SW480 (cell line): Measurements from ENCODE around the gene ABCG4.
"Not testable (repeated sequence)": the region's sequence is repeated elsewhere in the genome, so short reads cannot be mapped to it uniquely, and the experiment has no call there.

Experiments
- DNase-seq: peaks from one replicate; pipeline ENCODE4 v3.0.0-alpha.2; 2016; ENCODE audit warnings: low spot score

Gene ABCG4

DNA sequence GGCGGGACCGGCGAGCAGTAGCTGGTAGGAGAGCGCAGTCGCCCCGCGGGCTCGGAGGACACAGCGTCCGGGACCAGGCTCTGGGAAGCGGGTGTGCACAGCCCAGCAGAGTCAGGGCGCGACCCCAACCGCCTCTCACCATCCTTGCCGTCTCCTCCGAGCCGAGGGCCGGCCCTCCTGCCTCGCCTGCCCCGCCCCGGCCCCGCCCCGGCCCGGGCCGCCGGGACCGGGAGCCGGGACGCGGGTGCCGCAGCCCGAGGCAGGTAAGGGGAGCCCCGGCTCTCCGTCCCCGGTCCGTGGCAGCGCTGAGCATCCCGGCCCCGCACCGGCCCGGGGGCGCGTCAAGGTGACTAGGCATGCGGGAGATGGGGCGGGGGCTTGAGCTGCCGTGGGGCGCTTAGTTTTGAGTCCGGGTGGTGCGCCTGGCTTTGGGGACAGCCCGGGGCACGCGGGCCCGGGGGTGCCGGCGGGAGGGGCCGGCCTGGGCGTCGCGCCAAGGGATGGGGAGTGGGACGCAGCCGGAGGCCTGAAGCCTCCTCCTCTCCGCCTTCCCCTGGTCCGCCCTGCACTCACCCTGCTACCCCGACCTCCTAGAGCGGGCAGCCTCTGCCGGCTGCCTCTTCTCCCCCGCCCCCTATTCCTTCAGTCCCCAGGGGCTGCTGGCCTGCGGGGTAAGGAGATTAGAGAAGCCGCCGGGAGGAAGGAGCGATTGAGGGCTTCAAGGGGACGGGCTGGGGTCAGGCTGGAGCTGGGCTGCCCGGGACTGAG lies at the start of gene ABCG4:
TSS of gene ABCG4 (plus strand) at position 35 of the 768 bp plus-strand sequence. CDS start 914 bp downstream, outside the sequence.
- no peak for DNase-seq

DNA sequence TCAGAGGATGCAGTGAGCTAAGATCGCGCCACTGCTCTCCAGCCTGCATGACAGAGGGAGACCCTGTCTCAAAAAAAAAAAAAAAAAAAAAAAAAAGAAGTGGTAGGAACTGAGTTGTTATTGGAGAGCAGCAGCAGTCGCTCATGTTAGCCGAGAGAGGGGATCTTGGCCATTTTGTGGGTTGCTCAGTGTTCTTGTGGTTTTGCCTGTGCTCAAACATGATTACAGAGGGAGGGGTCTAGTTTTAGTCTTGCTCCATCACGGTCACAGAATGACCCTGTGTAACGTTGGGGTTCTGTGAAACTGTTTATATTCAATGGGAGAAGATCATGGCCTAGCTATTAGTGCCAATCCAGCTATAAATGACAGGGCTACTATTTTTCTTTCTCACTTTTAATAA lies 49.1 kb upstream of the ABCG4 start:
- no peak for DNase-seq

DNA sequence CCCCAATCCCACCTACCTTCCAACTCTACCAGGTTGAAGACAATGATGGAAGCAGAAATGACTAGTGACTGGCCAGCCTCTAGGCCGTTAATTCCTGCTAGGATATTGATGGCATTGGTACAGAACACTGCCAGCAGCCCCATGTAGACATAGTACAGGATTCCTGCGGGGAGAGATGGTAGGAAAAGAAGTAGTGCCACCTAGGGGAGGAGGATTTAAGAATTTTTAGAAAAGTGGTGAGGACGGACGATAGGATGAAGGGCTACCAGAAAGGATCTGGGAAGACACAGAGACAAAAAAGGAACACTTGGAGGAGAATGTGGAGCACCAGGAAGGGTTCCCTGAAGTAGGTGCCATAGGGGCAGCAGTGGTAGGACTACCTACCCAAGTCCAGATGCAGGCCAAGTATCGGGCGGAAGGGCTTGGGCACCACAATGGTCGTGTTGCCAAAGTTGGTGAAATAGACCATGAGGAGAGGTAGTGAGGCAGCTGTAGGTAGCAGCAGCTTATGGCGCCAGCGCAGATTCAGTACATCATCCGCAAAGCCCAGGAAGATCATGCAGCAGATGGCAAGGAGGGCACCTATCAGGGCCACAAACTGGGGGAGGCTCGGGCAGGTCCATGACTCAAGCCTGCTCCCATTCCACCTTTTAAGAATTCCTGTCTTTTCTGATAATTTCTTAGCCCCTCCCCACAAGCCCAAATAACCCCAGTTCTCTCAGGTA lies 48.4 kb upstream of the ABCG4 start:
- DNase-seq = peak; percentile 80

DNA sequence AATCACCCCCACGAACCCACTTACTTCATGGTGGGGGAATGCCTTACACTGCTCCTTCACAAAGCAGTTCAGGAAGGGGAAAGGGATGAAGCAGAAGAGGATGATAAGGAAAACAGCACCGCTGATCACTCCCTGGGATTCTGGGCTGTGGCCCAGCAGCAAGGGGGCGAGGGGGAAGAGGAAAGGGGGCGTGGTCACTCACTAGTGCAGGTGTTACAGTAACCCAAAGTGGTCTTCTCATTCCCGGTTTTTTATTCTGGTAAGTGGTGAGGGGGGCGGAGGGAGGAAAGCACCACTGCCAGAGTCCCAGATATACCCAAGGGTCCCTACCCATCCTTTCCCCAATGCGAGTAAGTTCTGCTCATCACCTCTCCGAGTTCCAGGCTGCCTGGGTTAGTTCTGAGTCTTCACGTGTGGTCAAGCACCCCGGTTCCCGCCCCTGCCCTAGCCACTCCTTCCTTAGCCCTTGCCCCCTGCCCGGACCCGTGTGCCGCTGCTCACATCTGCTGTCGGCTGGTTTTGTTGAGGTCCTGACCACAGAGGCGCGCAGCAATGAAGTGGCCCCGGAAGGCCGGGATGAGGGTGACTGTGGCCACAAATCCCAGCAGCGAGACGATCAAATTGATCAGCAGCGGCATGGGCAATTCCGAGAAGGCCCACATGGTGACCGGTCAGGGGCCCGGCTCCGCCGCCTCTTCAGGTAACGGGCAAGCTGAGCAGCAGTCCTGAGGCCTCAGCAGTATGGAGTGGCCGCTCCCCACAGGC lies 47.7 kb upstream of the ABCG4 start:
- DNase-seq = no peak

DNA sequence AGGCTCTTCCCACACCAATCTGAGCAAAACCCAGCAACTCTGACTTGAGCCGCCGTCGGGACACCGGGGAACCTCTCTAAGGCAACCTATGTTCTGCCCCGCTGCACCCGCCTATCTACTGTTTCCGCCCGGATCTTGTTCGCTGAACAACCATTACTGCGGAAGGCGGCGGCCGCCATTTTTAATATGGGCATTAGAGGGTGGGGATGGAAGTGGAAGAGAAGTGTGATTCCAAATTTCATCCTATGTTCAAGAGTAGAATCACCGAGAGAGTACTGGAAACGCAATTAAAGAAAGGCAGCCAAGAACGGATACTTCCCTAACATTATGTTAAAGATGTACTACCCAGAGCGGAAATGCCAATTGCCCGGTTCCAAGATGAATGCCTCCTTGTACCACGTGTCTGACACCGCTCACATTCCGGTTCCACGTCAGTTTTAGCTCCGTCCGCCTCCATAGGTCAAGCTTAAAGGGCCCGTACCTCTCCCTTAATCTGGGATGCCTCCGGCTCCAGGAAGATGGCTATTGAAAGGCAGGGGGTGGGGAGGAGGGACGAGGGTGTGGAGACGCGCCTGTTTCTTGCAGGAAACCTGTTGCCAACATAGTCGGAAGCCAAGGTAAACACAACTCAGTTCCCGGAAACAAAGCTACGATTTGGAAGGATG lies 47.0 kb upstream of the ABCG4 start, which contains the start of gene DPAGT1:
TSS of gene DPAGT1 (minus strand) at position 95 of the 665 bp plus-strand sequence. CDS start 198 bp downstream, outside the sequence.
- peak; percentile 99 for DNase-seq

DNA sequence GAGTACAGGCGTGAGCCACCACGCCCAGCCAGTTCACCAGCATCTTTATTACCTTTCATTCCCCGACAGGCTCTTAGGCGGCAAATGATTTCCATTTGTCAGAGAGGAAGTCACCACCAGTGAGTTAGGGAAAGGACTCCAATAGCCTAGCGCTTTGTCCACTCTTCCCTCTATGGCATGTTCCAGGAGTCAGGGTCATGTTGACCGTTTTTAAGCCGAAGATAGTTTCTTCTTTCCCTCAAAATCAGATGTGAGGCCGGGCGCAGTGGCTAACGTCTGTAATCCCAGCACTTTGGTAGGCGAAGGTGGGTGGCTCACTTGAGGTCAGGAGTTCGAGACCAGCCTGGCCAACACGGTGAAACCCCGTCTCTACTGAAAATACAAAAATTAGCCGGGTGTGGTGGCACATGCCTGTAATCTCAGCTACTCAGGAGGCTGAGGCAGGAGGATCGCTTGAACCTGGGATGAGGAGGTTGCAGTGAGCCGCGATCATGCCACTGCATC lies 45.6 kb upstream of the ABCG4 start:
- not testable (repeated sequence) for DNase-seq

DNA sequence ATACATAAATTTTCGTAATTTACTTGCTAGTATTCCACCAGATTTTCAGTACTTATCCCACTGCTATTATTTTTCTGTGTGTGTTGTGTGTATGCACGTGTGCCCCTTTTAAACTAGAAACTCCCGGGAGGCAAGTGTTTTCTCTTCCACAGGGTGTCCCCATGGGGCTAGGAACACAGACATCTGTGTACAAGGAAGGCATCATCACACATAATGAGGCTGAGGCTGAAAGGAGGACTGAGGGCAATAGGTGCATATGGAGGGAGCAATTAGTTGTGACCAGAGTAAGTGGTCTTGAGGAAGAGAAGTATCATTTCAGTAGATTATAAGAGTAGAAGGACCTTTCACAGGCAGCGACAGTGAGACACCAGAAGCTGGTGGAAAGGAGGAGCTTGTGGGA lies 45.1 kb upstream of the ABCG4 start:
- DNase-seq = no peak

DNA sequence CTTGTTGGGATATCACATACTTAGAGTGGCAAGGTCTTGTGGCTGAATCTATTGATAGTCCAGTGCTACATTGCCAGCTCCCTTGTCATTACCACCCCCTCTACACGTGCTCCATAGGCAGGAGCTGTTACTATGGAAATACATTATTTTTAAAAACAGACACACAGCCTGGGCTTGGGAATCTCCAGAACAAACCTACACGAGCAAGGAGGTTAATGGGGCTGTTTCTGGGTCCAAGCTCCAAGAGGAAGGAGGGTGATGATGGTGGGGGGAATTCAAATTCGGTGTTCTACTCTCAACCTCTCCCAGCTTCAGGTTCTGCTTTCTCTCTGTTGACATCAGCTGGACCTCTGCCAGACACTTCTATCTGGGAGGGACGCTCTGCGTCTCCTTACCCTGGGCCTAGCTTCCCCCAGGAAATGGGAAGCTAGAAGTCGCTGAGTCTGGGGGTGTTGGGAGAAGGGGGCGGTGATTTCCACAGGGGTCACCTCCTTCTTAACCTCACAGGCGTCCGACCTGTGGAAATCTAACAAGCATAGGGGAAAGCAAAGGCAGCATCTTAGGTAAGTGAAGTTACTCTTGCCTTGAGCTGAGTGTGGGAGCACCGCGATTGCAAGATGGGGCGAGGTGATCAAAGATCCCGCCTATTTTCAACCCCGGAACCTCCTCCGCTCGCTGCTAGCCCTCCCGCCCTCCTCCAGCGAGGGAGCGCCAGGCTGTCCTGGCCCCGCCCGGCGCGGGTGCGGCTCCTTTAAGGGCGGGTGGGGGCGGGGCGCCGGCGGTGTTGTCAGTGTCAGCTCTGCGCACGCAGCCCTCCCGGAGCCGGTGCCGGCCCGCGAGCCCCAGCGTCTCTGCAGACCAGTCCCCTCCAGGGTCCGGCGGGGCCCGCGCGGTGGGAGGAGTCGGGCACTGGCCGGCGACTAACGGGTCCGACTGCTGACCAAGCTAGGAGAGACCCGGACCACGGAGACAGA lies 42.0 kb upstream of the ABCG4 start, which contains the start of gene C2CD2L:
TSS of gene C2CD2L (plus strand) at position 781 of the 974 bp plus-strand sequence. CDS start 398 bp downstream, outside the sequence.
- peak; percentile 90 for DNase-seq

DNA sequence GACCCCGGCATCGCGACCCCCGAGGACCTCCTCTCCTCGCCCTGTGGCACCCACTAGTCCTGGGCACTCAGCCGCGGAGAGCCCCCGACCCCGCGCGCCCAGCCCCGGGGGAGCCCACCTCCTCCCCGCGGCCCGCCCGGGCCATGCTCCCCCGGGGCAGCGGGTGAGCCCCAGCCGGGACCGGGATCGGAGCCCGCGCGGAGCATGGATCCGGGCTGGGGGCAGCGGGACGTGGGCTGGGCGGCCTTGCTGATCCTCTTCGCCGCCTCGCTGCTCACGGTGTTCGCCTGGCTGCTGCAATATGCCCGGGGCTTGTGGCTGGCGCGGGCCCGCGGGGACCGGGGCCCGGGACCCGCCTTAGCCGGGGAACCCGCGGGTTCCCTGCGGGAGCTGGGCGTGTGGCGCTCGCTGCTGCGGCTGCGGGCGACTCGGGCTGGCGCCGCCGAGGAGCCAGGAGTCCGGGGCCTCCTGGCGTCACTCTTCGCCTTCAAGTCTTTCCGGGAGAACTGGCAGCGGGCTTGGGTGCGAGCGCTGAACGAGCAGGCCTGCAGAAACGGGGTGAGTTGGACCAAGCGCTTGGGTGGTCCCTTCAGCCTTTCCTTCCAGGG lies 41.2 kb upstream of the ABCG4 start:
- no peak for DNase-seq

DNA sequence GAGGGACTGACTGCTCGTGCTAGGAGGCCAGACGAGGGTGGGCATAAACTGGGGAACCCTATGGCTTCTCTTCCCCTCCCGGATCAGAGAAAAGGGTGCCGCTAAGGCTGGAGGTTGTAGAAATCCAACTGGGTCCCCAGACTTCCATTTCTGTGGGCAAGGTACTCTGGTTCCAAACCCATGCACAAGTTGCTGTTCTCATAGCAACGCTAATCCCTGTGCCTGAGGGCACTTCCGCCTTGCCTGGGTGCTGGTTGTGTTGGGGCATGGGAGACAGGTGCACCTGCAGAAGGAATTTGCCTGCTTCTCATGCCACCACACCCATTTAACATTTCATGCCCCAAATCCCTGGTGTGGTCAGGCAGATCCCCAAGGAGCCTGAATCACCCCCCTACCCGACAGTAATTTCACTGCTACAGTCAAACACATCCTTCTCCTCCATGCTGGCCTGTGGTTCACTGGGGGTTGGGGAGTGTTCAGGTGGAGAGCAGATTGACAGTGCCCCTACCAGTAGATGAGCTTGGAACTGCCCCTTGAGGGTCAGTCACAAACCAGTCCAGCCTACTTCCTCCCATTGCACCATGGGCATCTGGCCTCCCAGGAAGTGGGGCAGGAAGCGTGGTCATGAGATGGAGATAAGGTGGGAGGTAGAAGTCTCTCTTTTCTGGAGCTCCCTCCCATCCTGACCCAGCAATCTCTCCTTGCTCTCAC lies 40.6 kb upstream of the ABCG4 start:
- peak; percentile 84 for DNase-seq

DNA sequence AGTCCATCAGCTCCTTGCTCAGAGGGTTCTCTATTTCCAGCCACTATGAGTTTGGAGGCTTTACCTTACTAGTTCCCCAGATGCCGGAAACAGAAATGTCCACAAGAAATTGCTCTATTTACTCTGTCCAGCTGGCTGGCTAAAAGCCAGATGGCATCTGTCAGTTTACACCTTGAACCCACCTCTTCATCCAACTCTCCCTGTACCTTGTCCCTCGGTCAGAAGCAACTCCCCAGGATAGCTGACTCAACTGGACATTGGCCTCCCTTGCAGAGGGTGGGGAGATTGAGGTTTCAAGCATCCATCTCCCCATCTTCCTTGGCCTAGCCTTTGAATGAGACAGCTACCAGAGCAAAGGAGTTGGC lies 40.0 kb upstream of the ABCG4 start:
- DNase-seq = no peak

DNA sequence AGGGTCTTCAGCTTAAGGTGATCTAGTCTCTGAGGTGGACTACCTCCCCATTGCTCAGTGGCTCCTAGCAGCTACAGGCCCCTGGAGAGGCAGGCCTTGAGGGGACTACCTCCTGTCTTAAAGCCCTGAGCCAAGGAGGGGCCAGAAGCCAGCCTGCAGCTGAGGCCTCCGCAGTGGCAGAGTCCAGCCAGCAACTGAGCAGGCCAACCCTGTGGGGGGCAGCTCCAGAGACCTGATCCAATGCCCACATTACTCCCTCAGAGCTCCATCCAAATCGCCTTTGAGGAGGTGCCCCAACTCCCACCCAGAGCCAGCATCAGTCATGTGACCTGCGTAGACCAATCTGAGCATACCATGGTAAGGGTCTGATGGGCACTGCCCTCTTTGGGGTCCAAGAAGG lies 39.0 kb upstream of the ABCG4 start:
- no peak for DNase-seq

DNA sequence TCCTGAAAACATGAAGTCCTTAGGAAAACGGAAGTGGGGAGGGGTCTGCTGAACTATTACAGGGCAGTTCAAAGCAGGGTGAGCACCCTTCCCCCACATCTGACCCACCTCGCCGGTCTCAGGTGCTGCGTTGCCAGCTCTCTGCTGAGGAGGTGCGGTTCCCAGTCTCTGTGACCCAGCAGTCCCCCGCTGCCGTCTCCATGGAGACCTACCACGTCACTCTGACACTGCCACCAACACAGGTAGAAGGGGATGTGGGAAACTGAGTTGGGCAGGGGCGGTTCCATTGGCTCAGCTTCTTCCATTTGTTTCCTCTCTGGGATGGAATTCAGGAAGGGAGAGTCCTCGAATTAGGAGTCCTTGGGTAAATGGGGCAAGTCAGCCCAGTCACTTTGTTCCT lies 38.4 kb upstream of the ABCG4 start:
- no peak for DNase-seq

DNA sequence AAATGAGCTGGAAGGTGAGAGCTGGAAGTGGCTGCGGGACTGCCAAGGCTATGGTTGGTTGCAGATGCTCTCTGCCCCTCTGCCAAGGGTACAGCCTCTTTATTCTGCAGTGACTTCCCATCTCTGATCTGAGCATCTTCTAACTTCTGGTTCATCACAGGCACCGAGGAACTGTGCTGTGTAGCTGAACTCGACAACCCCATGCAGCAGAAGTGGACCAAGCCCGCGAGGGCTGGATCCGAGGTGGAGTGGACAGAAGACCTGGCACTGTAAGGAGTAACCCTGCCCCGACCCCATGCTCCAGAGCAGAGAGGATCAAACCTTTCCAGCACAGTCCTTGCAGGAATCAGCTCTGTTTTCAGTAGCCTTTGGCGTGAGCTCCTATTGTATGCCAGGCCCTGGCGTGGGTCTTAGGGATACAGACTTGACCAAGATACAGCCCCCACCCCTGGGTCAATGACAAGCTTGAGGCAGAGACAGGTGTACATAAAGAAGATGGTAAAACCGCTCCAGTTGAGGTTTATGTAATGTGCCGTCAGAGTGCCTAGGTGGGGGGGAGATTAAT lies 37.4 kb upstream of the ABCG4 start:
- DNase-seq = no peak

DNA sequence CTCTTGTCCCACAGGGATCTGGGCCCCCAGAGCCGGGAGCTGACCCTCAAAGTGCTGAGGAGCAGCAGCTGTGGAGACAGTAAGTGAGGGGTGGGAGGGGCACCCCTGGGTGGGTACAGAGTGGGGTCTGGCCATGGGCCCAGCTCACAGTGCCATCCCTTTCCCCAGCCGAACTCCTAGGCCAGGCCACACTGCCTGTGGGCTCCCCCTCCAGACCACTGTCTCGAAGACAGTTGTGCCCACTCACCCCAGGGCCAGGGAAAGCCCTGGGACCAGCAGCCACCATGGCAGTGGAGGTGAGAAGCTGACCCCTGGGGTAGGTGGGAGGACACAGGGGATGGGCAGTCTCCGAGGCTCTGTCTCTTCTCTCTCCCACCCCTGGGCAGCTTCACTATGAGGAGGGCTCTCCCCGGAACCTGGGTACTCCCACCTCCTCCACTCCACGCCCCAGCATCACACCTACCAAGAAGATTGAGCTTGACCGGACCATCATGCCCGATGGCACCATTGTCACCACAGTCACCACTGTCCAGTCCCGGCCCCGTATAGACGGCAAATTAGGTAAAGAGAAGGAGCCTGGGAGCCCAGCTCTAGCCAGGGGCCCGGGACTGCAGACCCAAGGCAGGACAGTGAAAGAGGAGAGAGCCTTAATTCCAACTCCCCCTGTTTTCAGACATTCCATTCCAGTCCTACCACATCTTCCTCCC lies 36.4 kb upstream of the ABCG4 start:
- no peak for DNase-seq

DNA sequence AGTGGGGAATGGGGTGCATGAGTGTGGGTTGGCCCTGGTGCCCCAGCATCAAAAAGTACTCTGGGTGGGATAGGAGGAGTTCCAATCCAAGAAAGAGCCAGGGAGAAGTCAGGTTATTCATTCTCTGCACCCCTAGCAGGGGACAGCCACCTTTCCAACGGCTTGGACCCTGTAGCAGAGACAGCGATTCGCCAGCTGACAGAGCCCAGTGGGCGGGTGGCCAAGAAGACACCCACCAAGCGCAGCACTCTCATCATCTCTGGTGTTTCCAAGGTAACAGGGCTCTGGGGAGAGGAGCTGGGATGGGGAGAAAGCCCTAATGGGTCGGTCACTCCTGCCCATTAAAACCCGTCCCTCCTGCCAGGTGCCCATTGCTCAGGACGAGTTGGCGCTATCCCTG lies 35.1 kb upstream of the ABCG4 start:
- no peak for DNase-seq

DNA sequence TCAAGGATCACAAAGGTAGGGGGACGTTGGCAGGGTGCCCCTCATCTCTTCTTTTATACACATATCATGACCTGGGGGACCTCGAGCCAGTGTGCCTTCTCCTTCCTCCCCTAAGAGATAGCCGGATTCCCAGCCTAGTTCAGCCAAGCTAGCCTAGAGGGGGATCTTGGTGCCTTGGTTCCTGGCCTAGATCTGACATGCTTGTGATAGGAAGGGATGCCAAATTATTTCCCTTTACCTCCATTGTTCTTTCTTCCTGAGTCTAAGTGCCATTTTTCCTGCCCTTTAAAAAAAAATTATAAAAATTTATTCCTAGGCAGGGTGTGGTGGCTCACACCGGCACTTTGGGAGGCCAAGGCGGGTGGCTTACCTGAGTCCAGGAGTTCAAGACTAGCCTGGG lies 34.5 kb upstream of the ABCG4 start:
- no peak for DNase-seq

DNA sequence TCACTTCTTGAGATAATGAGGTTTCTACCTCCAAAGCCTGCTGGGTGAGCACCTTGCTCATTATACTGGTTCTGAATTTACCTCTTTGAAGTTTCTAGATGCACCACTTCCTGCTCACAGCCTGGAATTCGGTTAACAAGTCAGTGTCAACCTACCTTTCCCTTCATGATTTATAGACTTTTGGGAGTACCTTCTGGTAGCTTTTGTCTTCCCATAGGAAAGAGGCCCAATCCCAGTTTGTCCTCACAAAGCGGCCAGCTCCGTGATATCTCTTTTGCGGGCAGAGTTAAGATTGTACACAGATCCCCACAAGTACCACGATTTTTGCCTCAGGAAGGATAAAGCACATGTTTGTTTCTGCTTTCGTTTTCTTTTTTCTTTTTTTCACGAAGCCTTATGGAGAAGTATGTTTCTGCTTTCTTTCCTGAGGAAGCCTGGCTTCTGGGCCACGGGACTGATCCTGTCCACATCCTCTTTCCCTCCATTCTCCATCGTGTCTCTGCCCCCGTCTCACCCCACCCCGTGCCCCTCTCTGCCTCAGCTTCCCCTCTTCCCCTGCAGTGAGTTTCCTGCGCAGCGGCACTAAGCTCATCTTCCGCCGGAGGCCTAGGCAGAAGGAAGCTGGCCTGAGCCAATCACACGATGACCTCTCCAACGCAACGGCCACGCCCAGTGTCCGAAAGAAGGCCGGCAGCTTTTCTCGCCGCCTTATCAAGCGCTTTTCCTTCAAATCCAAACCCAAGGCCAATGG lies 33.2 kb upstream of the ABCG4 start:
- DNase-seq = no peak
